Measurements from ENCODE around the gene SND1.

The SND1 gene

DNA sequence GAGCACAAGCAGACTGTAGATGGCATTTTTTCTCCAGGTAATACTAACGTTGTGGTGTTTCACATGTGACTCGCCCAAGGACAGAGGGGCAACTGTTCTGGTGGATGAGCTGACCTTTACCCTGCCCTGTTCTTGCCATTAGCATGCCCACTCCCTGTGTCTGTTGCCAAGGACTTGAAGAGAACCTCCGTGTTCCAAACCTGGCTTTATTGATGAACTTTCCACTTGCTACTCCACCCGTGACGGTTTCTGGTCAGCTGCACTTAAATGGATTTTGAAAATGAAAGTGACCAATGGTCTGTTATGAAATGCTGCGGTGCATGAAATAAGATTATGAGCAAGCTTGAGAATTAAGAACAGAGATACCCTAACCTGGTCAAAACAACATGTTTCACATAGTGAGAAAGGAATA lies 348.9 kb downstream of the SND1 start:
- peaks cover 23% of the 10 kb centered on the region for H3K4me1 ChIP-seq (ENCODE audit: insufficient read depth, low read length)
- H2AFZ ChIP-seq (ENCODE audit: low read depth, low read length), result no peak overlapping the region
- no peaks in the 10 kb centered on the region for H3K9me3 ChIP-seq (ENCODE audit: low read length)
- H3K27me3 ChIP-seq (ENCODE audit: insufficient read depth, low read length), result no peaks in the 10 kb centered on the region
- H3K4me3 ChIP-seq (ENCODE audit: low read length), result no peak overlapping the region
- H3K36me3 ChIP-seq (ENCODE audit: insufficient read depth, low read length), result peaks cover 9% of the 10 kb centered on the region

DNA sequence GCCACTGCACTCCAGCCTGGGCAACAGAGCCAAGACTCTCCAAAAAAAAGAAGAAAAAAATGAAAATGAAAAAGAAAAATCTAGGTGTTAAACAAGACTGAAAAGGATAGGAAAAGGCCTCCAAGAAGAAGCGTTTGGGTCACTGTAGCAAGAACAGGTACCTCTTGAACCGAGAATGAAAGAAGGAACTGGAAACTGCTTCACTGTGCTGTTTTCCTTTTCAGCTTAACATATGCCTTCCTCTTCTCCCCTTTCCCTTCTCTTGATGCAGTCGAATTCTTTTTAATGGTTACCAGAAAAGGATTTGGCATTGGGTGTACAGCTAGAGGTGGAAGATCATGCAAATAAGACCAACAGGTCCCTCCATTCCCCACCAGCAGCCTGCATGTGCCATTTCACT lies 351.2 kb downstream of the SND1 start:
- H3K36me3 ChIP-seq (ENCODE audit: insufficient read depth, low read length), result peaks cover 21% of the 10 kb centered on the region
- H3K4me3 ChIP-seq (ENCODE audit: low read length), result no peak overlapping the region
- H3K9me3 ChIP-seq (ENCODE audit: low read length), result no peaks in the 10 kb centered on the region
- peaks cover 13% of the 10 kb centered on the region for H3K4me1 ChIP-seq (ENCODE audit: insufficient read depth, low read length)
- no peaks in the 10 kb centered on the region for H3K27me3 ChIP-seq (ENCODE audit: insufficient read depth, low read length)
- no peak overlapping the region for H2AFZ ChIP-seq (ENCODE audit: low read depth, low read length)

DNA sequence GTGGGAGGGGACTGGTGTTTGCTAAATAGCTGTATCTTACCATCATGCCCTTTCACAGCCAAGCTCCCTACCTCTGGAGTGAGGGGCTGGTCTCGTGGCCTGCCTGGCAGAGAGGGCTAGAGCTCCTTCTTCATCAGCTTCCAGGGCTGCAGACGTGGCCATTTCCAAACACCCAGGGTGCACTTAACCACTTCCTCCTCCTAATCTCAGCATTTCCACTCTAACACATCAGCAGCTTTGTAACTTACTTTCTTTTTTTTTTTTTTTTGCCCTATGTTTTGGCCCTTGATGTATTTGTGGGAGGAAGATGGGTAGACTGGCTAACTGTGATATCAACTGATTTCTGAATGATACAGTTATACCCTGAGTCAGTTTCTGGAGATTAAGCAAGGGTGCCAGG lies 351.8 kb downstream of the SND1 start:
- peaks cover 22% of the 10 kb centered on the region for H3K36me3 ChIP-seq (ENCODE audit: insufficient read depth, low read length)
- no peaks in the 10 kb centered on the region for H3K9me3 ChIP-seq (ENCODE audit: low read length)
- H2AFZ ChIP-seq (ENCODE audit: low read depth, low read length), result no peak overlapping the region
- peaks cover 13% of the 10 kb centered on the region for H3K4me1 ChIP-seq (ENCODE audit: insufficient read depth, low read length)
- no peak overlapping the region for H3K4me3 ChIP-seq (ENCODE audit: low read length)
- no peaks in the 10 kb centered on the region for H3K27me3 ChIP-seq (ENCODE audit: insufficient read depth, low read length)

DNA sequence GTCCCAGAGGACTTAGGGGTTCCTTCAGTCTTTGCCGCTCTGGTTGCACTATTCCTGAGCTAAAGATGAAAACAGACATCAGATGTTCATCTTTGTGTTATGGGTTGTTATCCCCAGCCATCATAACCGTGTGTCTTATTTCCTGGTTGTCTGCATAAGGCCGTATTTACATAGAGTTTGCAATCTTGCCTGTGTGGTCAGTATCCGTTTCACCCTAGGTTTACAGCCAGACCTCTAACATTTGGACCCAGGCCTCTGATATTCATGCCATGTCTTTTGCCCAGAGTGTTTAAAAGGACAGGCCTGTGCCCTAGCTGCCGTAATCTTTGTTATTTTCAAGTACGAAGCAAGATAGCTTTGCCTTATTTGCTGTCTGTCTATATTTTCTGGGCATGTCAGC lies 352.6 kb downstream of the SND1 start:
- Histone ChIP-seq H3K27me3 (ENCODE audit: insufficient read depth, low read length) (no peaks in the 10 kb centered on the region), H3K36me3 (ENCODE audit: insufficient read depth, low read length) (peaks cover 22% of the 10 kb centered on the region), H2AFZ (ENCODE audit: low read depth, low read length) (no peak overlapping the region), H3K4me3 (ENCODE audit: low read length) (no peak overlapping the region), H3K4me1 (ENCODE audit: insufficient read depth, low read length) (peaks cover 13% of the 10 kb centered on the region), H3K9me3 (ENCODE audit: low read length) (no peaks in the 10 kb centered on the region)

DNA sequence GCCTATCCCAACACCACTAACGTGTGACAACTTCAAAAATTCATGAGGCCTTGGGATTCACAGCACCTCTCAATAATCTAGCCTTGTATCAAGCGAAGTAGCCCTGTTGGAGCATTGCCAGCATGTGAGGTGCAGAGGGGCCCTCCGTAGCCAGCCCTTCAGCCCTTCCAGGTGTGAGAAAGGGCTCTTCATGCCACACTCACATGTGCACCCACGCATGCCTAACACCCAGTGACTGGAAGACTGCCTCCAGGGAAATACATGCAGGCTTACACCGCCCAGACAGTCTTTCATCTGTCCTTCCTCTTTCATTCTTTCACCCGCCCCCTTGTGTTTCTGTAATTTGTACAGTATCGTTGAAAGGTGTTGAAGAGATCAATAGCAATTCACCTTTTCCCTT lies 353.1 kb downstream of the SND1 start:
- Histone ChIP-seq H3K4me3 (ENCODE audit: low read length) (no peak overlapping the region), H2AFZ (ENCODE audit: low read depth, low read length) (no peak overlapping the region), H3K27me3 (ENCODE audit: insufficient read depth, low read length) (no peaks in the 10 kb centered on the region), H3K4me1 (ENCODE audit: insufficient read depth, low read length) (peaks cover 13% of the 10 kb centered on the region), H3K36me3 (ENCODE audit: insufficient read depth, low read length) (peaks cover 22% of the 10 kb centered on the region), H3K9me3 (ENCODE audit: low read length) (no peaks in the 10 kb centered on the region)

DNA sequence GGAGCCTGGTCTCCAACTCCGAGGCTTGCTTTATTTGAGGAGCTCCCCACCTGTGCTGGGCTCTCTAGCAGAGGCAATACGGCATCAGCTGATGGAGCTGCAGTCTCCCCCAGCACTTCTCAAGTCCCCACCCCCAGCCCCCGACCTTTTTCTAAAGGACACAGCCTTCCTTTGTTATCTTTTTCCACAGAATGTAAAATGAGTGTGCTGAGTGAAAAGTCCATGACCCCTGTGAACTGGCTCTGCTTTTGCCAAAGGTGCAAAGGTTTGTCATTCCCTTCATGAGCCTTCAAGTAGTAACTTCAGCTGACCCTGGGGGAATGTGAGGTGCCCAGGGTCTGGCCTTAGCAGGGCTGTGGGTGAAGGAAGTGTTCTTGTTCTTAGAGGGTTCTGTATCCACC lies 353.8 kb downstream of the SND1 start:
- no peak overlapping the region for H2AFZ ChIP-seq (ENCODE audit: low read depth, low read length)
- H3K9me3 ChIP-seq (ENCODE audit: low read length), result no peaks in the 10 kb centered on the region
- H3K36me3 ChIP-seq (ENCODE audit: insufficient read depth, low read length), result peaks cover 22% of the 10 kb centered on the region
- no peak overlapping the region for H3K4me3 ChIP-seq (ENCODE audit: low read length)
- H3K27me3 ChIP-seq (ENCODE audit: insufficient read depth, low read length), result no peaks in the 10 kb centered on the region
- peaks cover 17% of the 10 kb centered on the region for H3K4me1 ChIP-seq (ENCODE audit: insufficient read depth, low read length)

DNA sequence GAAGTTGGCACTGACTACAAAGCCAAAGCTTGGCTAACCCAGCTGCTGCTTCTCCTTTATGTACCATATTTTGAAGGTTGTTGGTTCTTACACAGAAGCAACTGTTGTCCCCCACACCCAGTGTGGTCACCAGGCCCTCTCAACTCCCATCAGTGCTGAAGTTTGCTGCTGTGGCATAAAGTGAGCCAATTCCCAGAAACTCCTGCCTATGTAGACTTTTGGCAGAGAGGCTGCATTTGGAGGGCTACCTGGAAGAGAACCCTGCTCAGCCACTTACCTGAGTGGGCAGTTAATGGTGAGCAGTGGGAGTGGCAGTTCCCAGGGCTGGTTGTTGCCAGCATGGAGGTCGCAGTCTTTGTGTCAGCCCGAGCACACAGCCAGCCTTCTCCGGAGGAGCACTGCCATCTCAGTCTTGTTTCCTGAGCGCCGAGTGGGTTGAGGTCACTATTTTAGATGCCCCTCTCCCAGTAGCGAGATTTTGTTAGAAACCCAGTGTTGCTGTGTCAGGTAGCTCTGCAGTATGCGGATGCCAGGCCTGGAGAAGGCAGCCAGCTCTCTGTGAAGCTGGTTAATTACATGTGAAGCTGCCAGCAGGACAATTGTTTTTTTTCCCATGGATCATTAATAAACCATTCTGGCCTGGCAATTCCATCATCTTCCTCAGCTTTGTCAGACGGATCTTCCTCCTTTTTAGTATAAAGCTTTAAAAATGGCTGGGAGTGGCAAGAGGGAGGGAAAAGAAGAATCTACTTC lies 354.7 kb downstream of the SND1 start:
- H3K36me3 ChIP-seq (ENCODE audit: insufficient read depth, low read length), result peaks cover 20% of the 10 kb centered on the region
- H3K4me1 ChIP-seq (ENCODE audit: insufficient read depth, low read length), result peaks cover 27% of the 10 kb centered on the region
- no peak overlapping the region for H2AFZ ChIP-seq (ENCODE audit: low read depth, low read length)
- no peaks in the 10 kb centered on the region for H3K9me3 ChIP-seq (ENCODE audit: low read length)
- H3K4me3 ChIP-seq (ENCODE audit: low read length), result no peak overlapping the region
- no peaks in the 10 kb centered on the region for H3K27me3 ChIP-seq (ENCODE audit: insufficient read depth, low read length)

DNA sequence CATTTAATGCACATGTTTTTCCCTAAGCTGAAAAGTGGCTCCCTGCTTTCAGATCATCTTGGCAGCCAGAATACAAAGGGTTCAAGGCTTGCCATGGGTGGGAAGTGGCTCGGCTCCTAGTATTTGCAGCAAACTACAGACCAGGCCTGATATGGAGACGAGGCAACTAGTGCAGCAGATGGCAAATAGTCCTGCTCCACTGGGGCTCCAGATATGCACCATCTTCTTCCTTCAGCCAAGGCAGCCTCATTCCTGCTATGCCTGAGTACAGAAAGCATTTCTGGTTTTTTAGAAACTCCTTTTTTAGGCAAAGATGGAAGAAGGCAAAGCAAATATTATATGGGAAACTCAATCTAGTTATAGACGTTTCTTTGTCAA lies 355.3 kb downstream of the SND1 start:
- H2AFZ ChIP-seq (ENCODE audit: low read depth, low read length), result no peak overlapping the region
- no peaks in the 10 kb centered on the region for H3K9me3 ChIP-seq (ENCODE audit: low read length)
- H3K36me3 ChIP-seq (ENCODE audit: insufficient read depth, low read length), result peaks cover 20% of the 10 kb centered on the region

DNA sequence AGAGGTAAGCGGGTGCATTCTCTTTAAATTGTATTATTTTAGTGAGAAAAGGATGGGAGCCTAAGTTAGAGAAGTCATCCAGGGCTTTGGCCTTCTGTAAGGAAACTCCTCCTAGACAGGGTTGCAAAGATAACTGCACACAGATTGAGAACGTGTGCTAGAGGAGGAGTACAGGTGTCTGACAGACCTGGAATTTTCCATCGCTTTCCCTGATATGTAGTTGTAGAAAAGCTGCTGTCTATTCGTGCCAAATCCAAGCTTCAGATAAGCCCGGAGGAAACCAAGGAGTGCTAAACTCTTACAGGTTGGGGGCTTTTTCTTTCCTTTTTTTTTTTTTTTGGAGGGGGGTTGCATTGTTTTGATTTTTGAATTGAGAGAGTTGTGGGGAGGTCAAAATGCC lies 356.1 kb downstream of the SND1 start:
- Histone ChIP-seq H3K4me1 (ENCODE audit: insufficient read depth, low read length) (peaks cover 36% of the 10 kb centered on the region), H3K9me3 (ENCODE audit: low read length) (no peaks in the 10 kb centered on the region), H3K27me3 (ENCODE audit: insufficient read depth, low read length) (no peaks in the 10 kb centered on the region), H3K36me3 (ENCODE audit: insufficient read depth, low read length) (peaks cover 22% of the 10 kb centered on the region), H2AFZ (ENCODE audit: low read depth, low read length) (no peak overlapping the region), H3K4me3 (ENCODE audit: low read length) (no peak overlapping the region)

More for the DNA sequence above, 355.3 kb downstream of the SND1 start:
- Histone ChIP-seq H3K4me3 (ENCODE audit: low read length) (no peak overlapping the region), H3K27me3 (ENCODE audit: insufficient read depth, low read length) (no peaks in the 10 kb centered on the region), H3K4me1 (ENCODE audit: insufficient read depth, low read length) (peaks cover 32% of the 10 kb centered on the region)

DNA sequence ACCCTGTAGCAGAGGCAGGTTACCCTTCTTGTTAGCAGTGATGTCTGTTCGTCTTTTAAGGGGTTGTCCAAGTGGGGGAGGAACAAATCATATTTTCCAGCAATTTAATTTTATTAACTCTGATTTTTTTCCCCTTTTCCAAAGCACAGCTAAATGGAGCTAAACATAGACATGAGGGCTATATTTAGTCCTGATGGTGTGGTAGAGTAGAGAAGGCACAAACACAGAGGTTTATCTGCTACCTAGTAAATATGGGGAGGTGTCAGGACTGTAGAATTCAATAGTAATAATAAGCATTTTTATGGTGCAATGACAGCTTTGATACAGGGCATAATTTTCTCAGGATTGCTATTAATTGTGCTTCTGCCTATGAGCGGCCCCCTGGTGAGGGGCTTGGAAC lies 356.8 kb downstream of the SND1 start:
- Histone ChIP-seq H3K4me1 (ENCODE audit: insufficient read depth, low read length) (peaks cover 36% of the 10 kb centered on the region), H3K4me3 (ENCODE audit: low read length) (no peak overlapping the region), H3K9me3 (ENCODE audit: low read length) (no peaks in the 10 kb centered on the region), H2AFZ (ENCODE audit: low read depth, low read length) (no peak overlapping the region), H3K27me3 (ENCODE audit: insufficient read depth, low read length) (no peaks in the 10 kb centered on the region), H3K36me3 (ENCODE audit: insufficient read depth, low read length) (peaks cover 18% of the 10 kb centered on the region)

DNA sequence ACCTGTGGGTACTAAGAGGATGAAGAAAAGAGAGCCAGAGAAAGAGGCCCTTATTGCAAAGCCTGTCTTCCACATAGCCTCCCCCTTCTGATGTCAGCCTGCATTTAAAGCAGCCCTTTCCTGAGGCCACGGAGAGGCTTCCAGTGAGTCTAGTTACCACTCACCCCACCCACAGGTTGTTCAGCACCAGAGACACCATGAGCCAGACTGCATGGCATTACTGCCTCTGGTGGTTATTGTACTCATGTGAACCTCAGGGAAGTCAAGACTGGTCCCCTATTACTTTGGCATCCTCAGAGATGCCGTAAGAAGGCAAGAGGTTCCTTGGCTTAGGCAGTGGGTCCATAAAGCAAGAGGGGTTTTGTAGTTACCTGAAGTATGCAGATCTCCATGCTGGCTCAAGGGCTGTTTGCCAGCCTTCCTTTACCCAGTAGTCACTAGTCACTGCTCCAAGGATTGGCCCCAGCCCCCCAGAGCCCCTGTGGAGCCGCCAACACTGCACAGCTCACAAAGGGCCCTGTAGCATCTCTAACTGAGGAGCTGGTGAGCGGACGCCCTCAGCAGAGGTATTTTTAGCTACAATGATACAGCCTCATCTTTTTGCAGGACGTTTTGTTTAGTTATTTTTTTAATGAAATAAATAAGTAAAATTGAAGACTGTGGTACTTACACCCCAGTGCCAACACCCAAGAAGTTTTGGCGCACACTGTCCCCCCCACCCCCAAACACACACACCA lies 358.6 kb downstream of the SND1 start:
- peaks cover 15% of the 10 kb centered on the region for H3K36me3 ChIP-seq (ENCODE audit: insufficient read depth, low read length)
- no peaks in the 10 kb centered on the region for H3K27me3 ChIP-seq (ENCODE audit: insufficient read depth, low read length)
- H2AFZ ChIP-seq (ENCODE audit: low read depth, low read length), result no peak overlapping the region
- no peaks in the 10 kb centered on the region for H3K9me3 ChIP-seq (ENCODE audit: low read length)
- no peak overlapping the region for H3K4me3 ChIP-seq (ENCODE audit: low read length)
- H3K4me1 ChIP-seq (ENCODE audit: insufficient read depth, low read length), result peaks cover 30% of the 10 kb centered on the region

DNA sequence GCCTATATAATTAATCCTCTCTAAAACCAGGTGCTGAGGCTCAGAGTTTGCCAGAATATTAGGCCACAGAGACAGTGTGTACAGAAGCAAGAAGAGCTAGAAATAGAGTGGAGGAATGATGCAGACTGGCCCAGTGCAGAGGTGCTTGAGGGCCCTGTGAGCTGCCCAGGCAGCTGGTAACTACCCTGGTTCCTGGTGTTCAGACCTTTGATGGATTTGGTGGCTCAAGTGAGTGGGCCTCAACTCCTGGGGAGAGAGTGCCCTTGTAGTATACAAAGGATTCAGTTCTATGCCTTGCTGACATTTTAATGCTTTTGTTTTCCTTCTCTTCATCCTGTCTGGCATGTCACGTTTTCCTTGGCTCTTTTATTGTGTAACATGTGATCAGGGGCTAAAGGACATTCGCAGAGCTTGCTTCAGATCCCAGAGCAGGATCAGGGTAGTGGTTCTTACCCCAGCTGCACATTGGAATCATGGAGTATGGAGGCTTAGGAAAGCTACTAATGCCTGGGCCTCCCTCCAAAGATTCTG lies 359.2 kb downstream of the SND1 start:
- H3K9me3 ChIP-seq (ENCODE audit: low read length), result no peaks in the 10 kb centered on the region

DNA sequence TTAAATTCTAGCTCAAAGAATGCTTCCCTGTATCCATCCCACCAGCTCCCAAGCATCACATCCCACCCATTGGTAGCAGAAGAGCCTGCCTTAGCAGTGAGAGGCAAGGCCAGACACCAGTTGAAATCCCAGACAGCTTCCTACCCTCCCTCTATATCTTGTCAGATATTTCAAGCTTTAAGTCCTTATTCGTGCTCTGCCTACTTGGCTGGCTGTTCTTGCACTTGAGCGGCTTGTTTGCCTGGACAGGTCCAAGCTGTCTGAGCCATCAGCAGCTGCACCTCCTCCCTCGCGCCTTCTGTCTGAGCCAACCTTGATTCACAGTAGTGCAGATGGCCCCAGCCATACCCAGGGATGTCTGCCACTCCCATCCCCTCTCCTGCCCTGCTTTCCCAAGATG lies 362.8 kb downstream of the SND1 start:
- H3K9me3 ChIP-seq (ENCODE audit: low read length), result no peaks in the 10 kb centered on the region
- no peak overlapping the region for H3K4me3 ChIP-seq (ENCODE audit: low read length)
- peaks cover 10% of the 10 kb centered on the region for H3K36me3 ChIP-seq (ENCODE audit: insufficient read depth, low read length)
- peaks cover 42% of the 10 kb centered on the region for H3K4me1 ChIP-seq (ENCODE audit: insufficient read depth, low read length)
- H3K27me3 ChIP-seq (ENCODE audit: insufficient read depth, low read length), result no peaks in the 10 kb centered on the region
- H2AFZ ChIP-seq (ENCODE audit: low read depth, low read length), result no peak overlapping the region

More for the DNA sequence above, 359.2 kb downstream of the SND1 start:
- H3K4me1 ChIP-seq (ENCODE audit: insufficient read depth, low read length), result peaks cover 24% of the 10 kb centered on the region
- no peak overlapping the region for H2AFZ ChIP-seq (ENCODE audit: low read depth, low read length)
- H3K27me3 ChIP-seq (ENCODE audit: insufficient read depth, low read length), result no peaks in the 10 kb centered on the region
- no peak overlapping the region for H3K4me3 ChIP-seq (ENCODE audit: low read length)
- peaks cover 15% of the 10 kb centered on the region for H3K36me3 ChIP-seq (ENCODE audit: insufficient read depth, low read length)

Measured in neuron (in vitro differentiated cells).